HUES48 (cell line): ENCODE data around the gene CENPO.

Experiments used
- H3K27ac ChIP-seq: one replicate; pipeline ENCODE4 v1.7.0; 2013; ENCODE audit warnings: low read depth, low read length, inconsistent platforms
- H3K27me3 ChIP-seq: 2 replicates; pipeline ENCODE4 v1.6.1; 2013; ENCODE audit warnings: mild to moderate bottlenecking, low read length; ENCODE audit not compliant: control insufficient read depth, insufficient read depth
- H3K36me3 ChIP-seq: 2 replicates; pipeline ENCODE4 v1.6.1; 2013; ENCODE audit warnings: low read length; ENCODE audit not compliant: control insufficient read depth, insufficient read depth
- H3K4me1 ChIP-seq: 2 replicates; pipeline ENCODE4 v1.6.1; 2013; ENCODE audit warnings: mild to moderate bottlenecking, low read length; ENCODE audit not compliant: control insufficient read depth, insufficient read depth
- H3K4me3 ChIP-seq: 2 replicates; pipeline ENCODE4 v1.5.1; 2013; ENCODE audit warnings: mild to moderate bottlenecking, low read depth, low read length
- H3K9ac ChIP-seq: 2 replicates; pipeline ENCODE4 v1.6.1; 2013; ENCODE audit warnings: mild to moderate bottlenecking, low read depth, low read length, moderate library complexity
- H3K9me3 ChIP-seq: 2 replicates; pipeline ENCODE4 v1.6.1; 2013; ENCODE audit warnings: low read length; ENCODE audit not compliant: control insufficient read depth, insufficient read depth

CENPO gene

GRCh38 chr2:24792874-24793760, at the start of gene CENPO, which contains the start of gene PTRHD1:
Gene CENPO (plus strand): TSS chr2:24793425. CDS start chr2:24793920, 495 bp downstream.
Gene PTRHD1 (minus strand): TSS chr2:24793391. CDS start chr2:24793377, 14 bp downstream.
- no peaks in the 10 kb centered on the region for H3K9me3 ChIP-seq
- H3K36me3 ChIP-seq = peaks cover 32% of the 10 kb centered on the region
- peak within 1 kb of the TSS; percentile 86 for H3K4me3 ChIP-seq
- peak within 1 kb of the TSS; percentile 99 for H3K9ac ChIP-seq
- peak within 1 kb of the TSS; percentile 96 for H3K27ac ChIP-seq
- H3K4me1 ChIP-seq = peaks cover 34% of the 10 kb centered on the region
- H3K27me3 ChIP-seq = no peaks in the 10 kb centered on the region

- Histone ChIP-seq H3K27me3 (no peaks in the 10 kb centered on the region), H3K9me3 (no peaks in the 10 kb centered on the region), H3K4me3 (no peak overlapping the region), H3K27ac (no peak overlapping the region), H3K4me1 (no peaks in the 10 kb centered on the region; the same call in 1 of the 2 replicates), H3K36me3 (peaks cover 6% of the 10 kb centered on the region; the same call in 1 of the 2 replicates), H3K9ac (no peak overlapping the region)
Observed at GRCh38 chr2:24743924-24744323, 49.3 kb upstream of the CENPO start.

DNA sequence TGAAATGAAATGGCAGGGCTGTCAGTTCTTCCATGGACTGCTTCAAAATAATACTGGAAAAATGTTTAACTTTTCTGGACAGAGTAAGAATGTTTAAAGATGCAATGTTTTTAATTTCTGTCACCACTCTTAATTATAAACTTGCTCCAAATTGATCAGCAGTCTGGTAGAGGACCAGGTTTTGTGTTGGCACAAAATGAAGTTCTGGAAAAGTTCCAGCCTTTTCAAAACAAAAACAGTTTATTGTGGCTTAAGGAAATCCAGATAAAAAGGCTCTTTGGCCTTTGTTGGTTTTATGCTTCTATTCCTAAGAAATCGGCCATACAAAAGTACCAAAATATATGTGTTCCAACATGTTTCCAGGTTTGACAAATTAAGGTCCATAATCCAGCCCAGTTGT, 48.9 kb upstream of the CENPO start:
- no peak overlapping the region for H3K4me3 ChIP-seq
- H3K9me3 ChIP-seq = no peaks in the 10 kb centered on the region
- no peak overlapping the region for H3K27ac ChIP-seq
- peaks cover 6% of the 10 kb centered on the region; the same call in 1 of the 2 replicates for H3K36me3 ChIP-seq
- no peak overlapping the region for H3K9ac ChIP-seq
- H3K4me1 ChIP-seq = no peaks in the 10 kb centered on the region; the same call in 1 of the 2 replicates
- no peaks in the 10 kb centered on the region for H3K27me3 ChIP-seq

- no peaks in the 10 kb centered on the region for H3K4me1 ChIP-seq
- H3K27me3 ChIP-seq = no peaks in the 10 kb centered on the region
- no peak overlapping the region for H3K27ac ChIP-seq
- peaks cover 6% of the 10 kb centered on the region; the same call in 1 of the 2 replicates for H3K36me3 ChIP-seq
- H3K9ac ChIP-seq = no peak overlapping the region
- no peaks in the 10 kb centered on the region for H3K9me3 ChIP-seq
- H3K4me3 ChIP-seq = no peak overlapping the region
Observed at GRCh38 chr2:24745825-24746224, 47.4 kb upstream of the CENPO start.

DNA sequence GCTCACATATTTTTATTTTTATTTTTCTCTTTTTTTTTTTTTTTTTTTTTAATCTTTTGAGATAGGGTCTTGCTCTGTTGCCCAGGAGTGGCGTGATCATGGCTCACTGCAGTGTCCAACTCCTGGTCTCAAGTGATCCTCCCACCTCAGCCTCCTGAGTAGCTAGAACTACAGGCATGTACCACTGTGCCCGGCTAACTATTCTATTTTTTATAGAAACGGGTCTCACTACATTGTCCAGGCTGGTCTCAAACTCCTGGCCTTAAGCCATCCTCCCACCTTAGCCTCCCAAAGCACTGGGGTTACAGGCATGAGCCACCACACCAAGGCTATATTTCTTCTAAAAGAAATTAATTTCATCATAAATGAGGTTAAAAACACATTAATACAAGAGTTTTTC, 45.9 kb upstream of the CENPO start:
- Histone ChIP-seq H3K9ac (no peak overlapping the region), H3K27ac (no peak overlapping the region), H3K4me3 (no peak overlapping the region), H3K9me3 (no peaks in the 10 kb centered on the region), H3K4me1 (no peaks in the 10 kb centered on the region), H3K27me3 (no peaks in the 10 kb centered on the region), H3K36me3 (no peaks in the 10 kb centered on the region; the same call in 1 of the 2 replicates)

DNA sequence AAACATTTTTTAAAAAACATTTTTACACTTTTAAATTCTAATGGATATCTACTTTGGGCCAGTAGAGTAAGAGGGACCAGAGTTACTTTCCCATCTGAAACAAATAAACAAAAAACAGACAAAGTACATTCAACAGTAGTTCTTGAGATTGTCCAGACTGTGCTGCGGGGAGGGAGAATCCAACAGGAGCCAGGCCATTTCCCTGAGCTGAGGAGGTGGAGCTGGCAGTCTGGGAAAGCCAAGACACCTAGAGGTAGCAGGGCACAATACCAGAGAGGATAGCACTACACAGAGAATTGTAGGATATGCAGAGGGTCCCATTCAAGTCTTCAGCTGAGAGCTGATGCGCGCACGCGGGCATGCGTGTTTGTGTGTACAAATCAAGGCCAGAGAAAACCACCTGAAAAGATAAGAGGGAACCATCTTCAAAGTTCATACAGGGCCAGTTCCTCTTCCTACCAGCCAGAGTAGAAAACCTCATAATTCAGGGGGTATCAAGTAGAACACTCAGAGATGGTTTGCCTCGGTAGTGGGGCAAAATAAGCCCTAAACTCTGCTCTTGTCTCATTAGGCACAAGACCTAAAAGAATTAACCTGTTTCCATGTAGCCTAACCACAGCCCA, 44.0 kb upstream of the CENPO start:
- Histone ChIP-seq H3K36me3 (no peaks in the 10 kb centered on the region; the same call in 1 of the 2 replicates), H3K27me3 (no peaks in the 10 kb centered on the region), H3K9ac (no peak overlapping the region), H3K27ac (no peak overlapping the region), H3K4me1 (no peaks in the 10 kb centered on the region), H3K4me3 (no peak overlapping the region), H3K9me3 (no peaks in the 10 kb centered on the region)

DNA sequence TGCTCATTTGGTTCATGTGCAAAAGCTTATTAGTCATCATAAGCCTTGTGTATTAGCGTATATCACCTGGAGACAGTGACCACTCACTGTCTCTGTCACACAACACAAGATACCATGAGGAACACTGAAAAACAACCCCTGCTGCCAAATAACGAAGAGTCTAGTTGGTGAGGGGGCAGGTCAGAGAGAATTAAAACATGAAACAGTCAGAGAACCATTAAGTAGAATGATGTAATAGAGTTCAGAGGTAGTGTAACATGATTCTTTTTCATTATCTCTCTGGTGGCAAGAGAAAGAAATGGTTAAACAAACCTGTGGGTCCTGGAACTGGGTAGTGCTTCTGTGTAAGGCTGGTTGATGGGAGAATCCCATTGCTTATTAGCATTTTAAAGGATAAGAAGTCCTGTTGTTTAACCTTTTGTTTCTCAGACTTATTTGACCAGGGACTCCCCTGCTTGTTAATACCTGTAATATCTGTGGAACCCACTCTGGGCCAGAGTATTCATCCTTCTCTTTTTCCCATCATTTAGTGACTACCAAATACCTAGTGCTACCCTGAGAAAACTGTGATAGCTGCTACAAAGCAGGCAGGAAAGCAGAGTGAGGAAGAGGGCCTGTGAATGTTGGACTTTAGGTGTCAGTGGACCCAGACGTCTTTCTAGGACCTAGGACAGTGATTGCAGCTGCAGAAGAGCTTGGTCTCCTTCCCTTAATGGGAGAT, 38.1 kb upstream of the CENPO start:
- no peak overlapping the region for H3K4me3 ChIP-seq
- no peaks in the 10 kb centered on the region for H3K9me3 ChIP-seq
- H3K9ac ChIP-seq = no peak overlapping the region
- H3K4me1 ChIP-seq = peaks cover 15% of the 10 kb centered on the region
- no peaks in the 10 kb centered on the region for H3K27me3 ChIP-seq
- H3K27ac ChIP-seq = peak overlapping the region; percentile 45
- H3K36me3 ChIP-seq = peaks cover 16% of the 10 kb centered on the region

DNA sequence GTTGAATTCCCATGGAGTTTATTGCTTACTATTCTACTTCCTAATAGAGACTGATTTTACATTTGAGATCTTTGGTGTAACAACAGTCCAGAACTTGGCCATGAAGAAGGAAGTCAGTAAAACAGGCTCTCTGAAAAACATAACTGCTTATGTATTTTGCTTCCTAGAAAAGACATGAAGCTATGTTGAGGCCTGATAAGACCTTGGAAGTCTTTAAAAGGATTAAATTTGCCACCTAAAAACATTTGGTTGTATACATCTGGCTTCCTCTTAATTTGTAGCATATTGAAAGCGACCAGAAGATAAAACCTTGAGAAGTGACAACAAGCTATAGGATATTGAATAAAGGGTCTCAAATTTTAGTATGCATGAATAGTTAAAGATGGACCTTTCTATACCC, 36.4 kb upstream of the CENPO start:
- no peak overlapping the region for H3K27ac ChIP-seq
- H3K9ac ChIP-seq = no peak overlapping the region
- peaks cover 16% of the 10 kb centered on the region for H3K36me3 ChIP-seq
- H3K4me3 ChIP-seq = no peak overlapping the region
- peaks cover 15% of the 10 kb centered on the region for H3K4me1 ChIP-seq
- no peaks in the 10 kb centered on the region for H3K27me3 ChIP-seq
- no peaks in the 10 kb centered on the region for H3K9me3 ChIP-seq

- no peak overlapping the region for H3K27ac ChIP-seq
- no peaks in the 10 kb centered on the region for H3K4me1 ChIP-seq
- no peak overlapping the region for H3K9ac ChIP-seq
- H3K4me3 ChIP-seq = no peak overlapping the region
- H3K27me3 ChIP-seq = no peaks in the 10 kb centered on the region
- peaks cover 26% of the 10 kb centered on the region for H3K36me3 ChIP-seq
- H3K9me3 ChIP-seq = no peaks in the 10 kb centered on the region
Observed at GRCh38 chr2:24761866-24762265, 31.4 kb upstream of the CENPO start.

DNA sequence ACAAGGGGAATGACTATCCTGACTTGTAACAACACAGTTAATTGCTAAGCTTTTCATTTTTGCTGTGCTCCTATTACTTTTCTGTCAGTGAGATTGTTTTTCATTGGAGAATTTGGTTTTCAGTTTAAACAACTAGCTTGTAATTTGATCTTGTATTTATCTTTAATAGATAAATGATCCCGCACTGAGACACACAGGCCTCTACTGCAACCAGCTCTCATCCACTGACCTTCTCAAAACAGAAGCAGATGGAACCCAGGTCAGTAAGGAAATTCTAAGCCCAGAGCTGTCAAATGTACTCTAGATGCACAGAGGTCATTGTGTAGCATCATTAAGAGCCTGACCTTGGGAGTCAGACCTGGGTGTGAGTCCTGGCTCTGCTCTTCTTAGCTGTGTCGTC, 30.7 kb upstream of the CENPO start:
- H3K4me1 ChIP-seq = no peaks in the 10 kb centered on the region
- H3K27me3 ChIP-seq = no peaks in the 10 kb centered on the region
- no peak overlapping the region for H3K4me3 ChIP-seq
- H3K36me3 ChIP-seq = peaks cover 23% of the 10 kb centered on the region
- H3K9me3 ChIP-seq = no peaks in the 10 kb centered on the region
- H3K9ac ChIP-seq = no peak overlapping the region
- H3K27ac ChIP-seq = no peak overlapping the region
